Fibroblast of gingiva (primary cell): Measurements from ENCODE around the gene DHFR.
"Not testable (repeated sequence)": the region's sequence is repeated elsewhere in the genome, so short reads cannot be mapped to it uniquely, and the experiment has no call there.

Experiments used
- DNase-seq: peaks from one replicate; pipeline ENCODE4 v3.0.0-alpha.2; 2011; ENCODE audit warnings: low read depth

Gene DHFR

DNA sequence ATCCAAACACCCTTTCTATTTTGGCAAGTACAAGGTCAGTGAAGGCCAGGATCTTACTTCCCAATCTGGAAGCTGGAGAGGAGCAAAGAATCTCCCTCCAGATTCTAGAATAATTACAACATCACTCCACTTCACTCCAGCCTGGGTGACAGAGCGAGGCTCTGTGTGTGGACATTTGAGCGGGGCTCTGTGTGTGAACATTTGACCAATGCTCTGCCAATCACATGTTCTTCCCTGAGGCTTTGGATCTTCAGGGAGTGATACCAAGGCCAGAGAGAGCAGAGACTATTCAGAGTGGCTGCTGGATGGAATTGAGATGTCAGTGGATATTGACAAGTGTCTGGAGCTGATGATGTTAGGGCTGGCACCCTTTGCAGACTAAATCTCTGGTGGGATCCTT lies 60.0 kb downstream of the DHFR start:
- DNase-seq, result no peak

DNA sequence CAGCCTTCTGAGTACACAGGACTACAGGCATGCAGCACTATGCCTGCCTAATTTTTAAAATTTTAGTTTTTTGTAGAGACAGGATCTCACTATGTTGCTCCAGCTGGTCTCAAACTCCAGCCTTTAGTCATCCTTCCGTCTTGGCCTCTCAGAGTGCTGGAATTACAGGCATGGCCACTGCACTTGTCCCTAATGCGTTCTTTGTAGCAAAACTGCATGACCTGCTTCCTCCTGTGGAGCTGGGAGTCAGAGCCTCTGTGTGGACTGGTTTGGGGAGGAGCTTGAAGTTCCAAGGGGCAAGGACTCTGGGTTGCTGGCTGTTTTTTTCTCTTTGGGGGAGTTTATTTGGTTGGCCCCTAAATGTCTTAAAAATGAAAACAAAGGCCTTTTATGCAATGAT lies 62.0 kb downstream of the DHFR start:
- no peak for DNase-seq

DNA sequence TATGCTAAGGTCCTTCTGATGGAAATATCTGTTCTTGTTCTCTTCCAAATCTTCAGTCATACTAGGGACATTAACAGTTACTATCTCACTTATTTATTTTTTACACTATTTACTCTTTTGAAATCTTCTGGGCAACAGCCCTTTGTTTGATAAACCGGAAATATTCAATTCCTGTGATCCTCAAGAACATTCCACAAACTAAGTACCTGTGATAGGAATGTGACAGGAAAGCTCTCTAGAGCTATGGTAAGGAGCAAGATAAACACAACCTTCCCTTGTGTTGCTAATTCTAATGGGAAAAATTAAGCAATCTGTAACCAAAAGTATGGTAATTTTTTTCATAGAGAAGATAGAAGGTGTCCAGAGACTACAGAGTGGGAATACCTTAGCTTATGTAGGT lies 62.7 kb downstream of the DHFR start:
- DNase-seq, result no peak

DNA sequence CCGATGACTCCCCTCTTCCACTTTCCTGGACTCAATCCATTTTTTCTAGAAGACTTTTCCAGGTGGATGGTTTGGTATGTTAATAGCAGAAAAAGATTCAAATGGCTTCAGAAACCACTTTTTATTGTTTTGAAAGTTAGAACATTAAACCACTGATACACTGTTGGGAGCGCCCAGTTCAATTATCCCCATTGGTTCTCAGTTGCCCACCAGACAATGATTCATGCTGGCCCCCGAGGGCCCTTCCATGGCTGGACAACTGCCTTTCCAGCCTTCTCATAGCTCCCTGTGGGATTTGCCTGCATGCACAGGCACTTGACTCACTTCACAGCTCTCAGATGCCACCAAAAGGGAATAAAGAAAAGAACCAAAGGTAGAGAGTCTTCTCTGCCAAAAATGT lies 63.4 kb downstream of the DHFR start:
- DNase-seq, result no peak

DNA sequence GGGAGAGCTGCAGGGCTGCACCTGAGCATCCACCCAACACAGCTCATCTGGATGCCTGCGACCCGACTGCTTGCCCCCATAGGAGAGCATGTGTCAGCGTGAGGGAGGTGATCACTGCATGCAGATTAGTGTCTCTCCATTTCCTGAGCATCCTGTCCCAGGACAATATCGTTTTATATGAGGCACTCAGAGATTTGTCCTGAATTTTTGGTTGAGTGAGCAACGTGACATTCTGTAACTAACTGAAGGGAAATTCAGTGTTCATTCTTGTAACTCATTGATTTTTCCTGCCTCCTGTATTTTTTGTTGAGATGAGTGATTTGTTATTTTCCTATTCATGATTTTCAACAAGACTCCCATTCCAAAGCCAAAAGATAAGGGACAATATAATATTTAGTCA lies 64.0 kb downstream of the DHFR start:
- DNase-seq, result no peak

DNA sequence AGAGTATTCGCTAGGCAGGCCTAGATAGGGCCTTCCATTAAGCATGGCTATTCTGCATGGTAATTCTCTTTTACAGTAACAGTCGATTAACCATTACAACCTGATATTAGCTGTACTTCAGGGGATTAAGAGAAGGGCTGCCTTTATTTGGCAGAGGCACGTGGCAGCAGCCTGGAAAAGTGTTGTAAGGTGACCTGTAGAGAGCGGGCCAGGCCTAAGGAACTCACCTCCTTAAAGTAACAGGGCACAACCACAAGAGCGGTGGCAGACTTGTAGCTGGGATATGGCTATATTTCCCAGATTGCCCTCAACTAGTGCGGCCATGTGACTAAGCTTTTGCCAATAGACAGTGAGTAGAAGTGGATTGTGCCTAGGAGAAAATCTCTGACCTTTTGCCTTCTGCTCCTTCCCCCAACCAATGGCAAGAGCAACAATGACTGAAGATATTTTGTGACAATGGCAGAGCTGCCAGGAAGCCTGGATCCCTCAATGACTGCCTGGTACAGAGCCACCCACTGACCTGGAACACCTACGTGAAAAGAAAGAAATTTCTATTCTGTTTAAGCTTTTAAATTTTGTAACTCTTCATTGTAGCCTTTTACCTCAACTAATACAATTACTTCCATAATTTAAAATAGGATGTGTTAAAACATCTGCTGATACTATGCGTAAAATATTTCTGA lies 65.8 kb downstream of the DHFR start:
- DNase-seq, result no peak

DNA sequence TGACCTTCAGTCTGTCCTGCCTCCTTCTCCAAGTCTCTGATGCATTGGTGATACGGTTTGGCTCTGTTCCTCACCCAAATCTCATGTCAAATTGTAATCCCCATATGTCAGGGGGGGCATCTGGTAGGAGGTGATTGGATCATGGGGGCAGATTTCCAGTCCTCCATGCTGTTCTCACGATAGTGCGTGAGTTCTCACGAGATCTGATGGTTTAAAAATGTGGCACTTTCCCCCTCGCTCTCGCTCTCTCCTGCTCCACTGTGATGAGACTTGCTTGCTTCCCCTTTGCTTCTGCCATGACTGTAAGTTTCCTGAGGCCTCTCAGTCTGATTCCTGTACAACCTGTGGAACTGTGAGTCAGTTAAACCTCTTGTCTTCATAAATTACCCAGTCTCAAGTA lies 70.0 kb downstream of the DHFR start:
- DNase-seq, result no peak

DNA sequence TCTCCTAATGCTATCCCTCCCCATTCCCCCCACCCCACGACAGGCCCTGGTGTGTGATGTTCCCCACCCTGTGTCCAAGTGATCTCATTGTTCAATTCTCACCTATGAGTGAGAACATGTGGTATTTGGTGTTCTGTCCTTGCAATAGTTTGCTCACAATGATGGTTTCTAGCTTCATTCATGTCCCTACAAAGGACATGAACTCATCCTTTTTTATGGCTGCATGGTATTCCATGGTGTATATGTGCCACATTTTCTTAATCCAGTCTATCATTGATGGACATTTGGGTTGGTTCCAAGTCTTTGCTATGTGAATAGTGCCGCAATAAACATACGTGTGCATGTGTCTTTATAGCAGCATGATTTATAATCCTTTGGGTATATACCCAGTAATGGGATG lies 74.5 kb downstream of the DHFR start:
- DNase-seq, result not testable (repeated sequence)

DNA sequence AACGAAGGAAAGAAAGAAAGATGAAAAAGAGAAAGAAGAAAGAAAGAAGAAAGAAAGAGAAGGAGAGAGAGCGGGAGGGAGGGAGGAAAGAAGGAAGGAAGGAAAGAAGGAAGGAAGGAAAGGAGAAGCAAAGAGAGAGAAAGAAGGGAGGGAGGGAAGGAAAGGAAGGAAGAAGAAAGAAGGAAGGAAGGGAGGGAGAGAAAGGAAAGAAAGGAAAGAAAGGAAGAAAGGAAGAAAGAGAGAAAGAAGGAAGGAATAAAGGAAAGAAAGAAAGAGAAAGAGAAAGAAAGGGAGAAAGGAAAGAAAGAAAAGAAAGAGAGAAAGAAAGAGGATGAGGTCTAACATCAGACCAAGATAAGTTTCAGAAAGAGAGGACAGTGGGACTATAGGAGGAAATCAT lies 75.7 kb downstream of the DHFR start:
- no peak for DNase-seq

DNA sequence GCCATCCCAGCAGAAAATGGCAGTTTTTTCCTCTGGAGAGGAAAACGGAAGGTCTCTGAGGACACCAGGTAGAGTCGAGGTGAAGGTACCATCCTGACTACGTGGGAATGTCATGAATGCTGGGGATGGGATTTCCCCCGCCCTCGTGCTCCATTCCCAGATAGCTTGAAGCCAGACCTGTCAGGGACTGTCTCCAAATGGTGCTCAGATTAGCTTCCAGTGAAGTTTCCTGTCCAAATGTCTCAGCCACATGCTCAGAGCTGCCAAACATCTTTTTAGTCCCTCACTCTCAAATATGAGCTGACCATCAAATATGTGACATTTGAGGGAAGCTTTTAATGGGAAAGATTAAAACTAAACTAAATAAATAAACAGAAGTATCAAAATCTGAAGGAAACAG lies 77.1 kb downstream of the DHFR start:
- no peak for DNase-seq

DNA sequence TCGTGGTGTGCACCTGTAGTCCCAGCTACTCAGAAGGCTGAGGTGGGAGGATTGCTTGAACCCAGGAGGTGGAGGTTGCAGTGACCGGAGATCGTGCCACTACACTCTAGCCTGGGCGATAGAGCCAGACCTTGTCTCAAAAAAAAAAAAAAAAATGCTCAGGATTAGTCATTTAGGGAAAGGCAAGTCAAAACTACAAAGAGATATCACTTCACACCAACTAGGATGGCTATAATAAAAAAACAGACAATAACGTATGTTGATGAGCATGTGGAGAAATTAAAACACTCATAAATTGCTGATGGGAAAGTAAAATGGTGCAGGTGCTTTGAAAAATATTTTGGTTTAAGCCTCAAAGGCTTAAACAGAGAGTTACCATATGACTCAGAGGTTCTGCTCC lies 78.4 kb downstream of the DHFR start:
- no peak for DNase-seq
